Measurements from ENCODE around the gene DCC. TPM values are rescaled to one million over a fixed set of nuclear protein-coding genes. Genes with fewer than 3 reads are reported as not detected.

DCC gene
- total RNA-seq, 1 experiment from 2014 or later: not detected

DNA sequence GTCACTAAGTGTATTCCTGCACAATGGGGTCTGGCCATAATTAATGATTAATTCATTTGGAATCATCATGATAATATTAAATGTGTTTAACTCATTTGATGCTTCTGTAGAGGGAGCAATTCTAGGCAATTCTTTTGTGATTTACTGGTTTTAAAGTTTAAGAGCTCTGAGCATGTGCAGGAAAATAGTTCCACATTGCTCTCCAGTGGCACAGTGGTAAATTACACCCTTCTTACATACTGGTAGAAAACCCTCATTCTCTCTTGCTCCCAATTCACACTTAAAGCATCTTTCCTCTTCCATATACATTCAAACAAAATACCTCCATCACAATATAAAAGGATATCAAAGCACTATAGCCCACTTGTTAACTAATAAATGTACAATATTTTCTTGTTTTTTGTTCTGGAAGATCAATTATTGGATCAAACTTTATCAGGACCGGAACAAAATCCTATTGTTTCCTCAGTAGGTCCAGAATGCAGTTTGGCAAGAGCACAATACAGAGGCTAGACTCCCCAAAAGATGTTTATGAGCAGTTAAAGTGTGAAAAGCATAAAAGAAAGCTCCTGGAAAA, 1040.2 kb downstream of the DCC start:
- H3K27me3 ChIP-seq (replicated peaks): no peaks in the 10 kb centered on the region
- no peak overlapping the region for H3K4me3 ChIP-seq
- no peaks in the 10 kb centered on the region for H3K36me3 ChIP-seq
- no peak for DNase-seq (ENCODE audit: low read depth in 1 of 2, low spot score in 2 of 2)
- no peak overlapping the region for H3K27ac ChIP-seq
- 0 out of 2 replicates have a peak, but pooled peaks cover 2% of the 10 kb centered on the region for H3K9me3 ChIP-seq (replicated peaks)
- H3K4me1 ChIP-seq (replicated peaks): no peaks in the 10 kb centered on the region

GRCh38 chr18:53382870-53383269, 1042.9 kb downstream of the DCC start:
- Histone ChIP-seq H3K4me1 (replicated peaks) (no peaks in the 10 kb centered on the region), H3K36me3 (no peaks in the 10 kb centered on the region), H3K27ac (no peak overlapping the region), H3K27me3 (replicated peaks) (no peaks in the 10 kb centered on the region), H3K9me3 (replicated peaks) (peaks cover 2% of the 10 kb centered on the region; the same call in 1 of the 2 replicates), H3K4me3 (no peak overlapping the region)
- no peak for DNase-seq (ENCODE audit: low read depth in 1 of 2, low spot score in 2 of 2)

DNA sequence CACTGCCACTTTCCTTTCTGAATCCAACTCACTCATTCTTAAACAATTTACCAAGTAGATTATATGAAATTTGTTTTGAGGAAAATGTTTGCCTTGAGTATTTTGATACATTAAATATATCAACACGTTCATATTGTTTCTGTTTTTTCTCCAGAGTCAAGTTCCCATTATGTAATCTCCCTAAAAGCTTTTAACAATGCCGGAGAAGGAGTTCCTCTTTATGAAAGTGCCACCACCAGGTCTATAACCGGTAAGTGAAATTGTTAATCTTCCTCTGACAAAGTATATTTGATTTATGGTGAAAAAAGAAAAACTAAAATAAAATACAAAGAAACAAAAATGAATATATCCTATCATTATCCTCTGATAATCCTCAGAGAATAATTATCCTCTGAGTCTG, 1045.9 kb downstream of the DCC start:
- H3K9me3 ChIP-seq (replicated peaks): peaks cover 2% of the 10 kb centered on the region; the same call in 1 of the 2 replicates
- no peaks in the 10 kb centered on the region for H3K4me1 ChIP-seq (replicated peaks)
- no peaks in the 10 kb centered on the region for H3K36me3 ChIP-seq
- DNase-seq (ENCODE audit: low read depth in 1 of 2, low spot score in 2 of 2): no peak
- no peak overlapping the region for H3K27ac ChIP-seq
- H3K27me3 ChIP-seq (replicated peaks): no peaks in the 10 kb centered on the region
- H3K4me3 ChIP-seq: no peak overlapping the region

GRCh38 chr18:53387581-53387980, 1047.6 kb downstream of the DCC start:
- H3K27me3 ChIP-seq (replicated peaks): no peaks in the 10 kb centered on the region
- no peak overlapping the region for H3K4me3 ChIP-seq
- DNase-seq (ENCODE audit: low read depth in 1 of 2, low spot score in 2 of 2): no peak

DNA sequence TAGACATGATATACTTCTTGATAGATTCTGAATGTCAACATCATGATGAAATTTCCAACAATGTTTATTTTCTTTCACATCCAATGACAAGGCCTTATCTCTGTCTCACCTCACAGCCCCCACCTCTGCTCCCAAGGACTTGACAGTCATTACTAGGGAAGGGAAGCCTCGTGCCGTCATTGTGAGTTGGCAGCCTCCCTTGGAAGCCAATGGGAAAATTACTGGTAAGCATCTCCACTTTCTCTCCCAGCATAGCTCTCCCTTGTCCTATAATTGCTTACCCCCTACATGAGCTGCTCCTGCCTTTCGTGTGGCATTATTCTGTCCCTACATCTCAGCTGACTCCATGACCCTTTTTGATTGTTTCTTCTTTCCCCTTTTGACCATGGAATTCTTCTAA, 1062.7 kb downstream of the DCC start:
- Histone ChIP-seq H3K4me3 (no peak overlapping the region), H3K27me3 (replicated peaks) (no peaks in the 10 kb centered on the region), H3K27ac (no peak overlapping the region), H3K4me1 (replicated peaks) (no peaks in the 10 kb centered on the region), H3K9me3 (replicated peaks) (no peaks in the 10 kb centered on the region), H3K36me3 (no peaks in the 10 kb centered on the region)
- DNase-seq (ENCODE audit: low read depth in 1 of 2, low spot score in 2 of 2): no peak

More at GRCh38 chr18:53387581-53387980, 1047.6 kb downstream of the DCC start:
- Histone ChIP-seq H3K27ac (no peak overlapping the region), H3K36me3 (no peaks in the 10 kb centered on the region), H3K4me1 (replicated peaks) (no peaks in the 10 kb centered on the region), H3K9me3 (replicated peaks) (peaks cover 2% of the 10 kb centered on the region; the same call in 1 of the 2 replicates)

- no peaks in the 10 kb centered on the region for H3K9me3 ChIP-seq (replicated peaks)
- no peak for DNase-seq (ENCODE audit: low read depth in 1 of 2, low spot score in 2 of 2)
- H3K27me3 ChIP-seq (replicated peaks): no peaks in the 10 kb centered on the region
- no peak overlapping the region for H3K27ac ChIP-seq
- H3K36me3 ChIP-seq: no peaks in the 10 kb centered on the region
- no peaks in the 10 kb centered on the region for H3K4me1 ChIP-seq (replicated peaks)
- H3K4me3 ChIP-seq: no peak overlapping the region
These were observed 1068.3 kb downstream of the DCC start for GRCh38 chr18:53408271-53408670.

DNA sequence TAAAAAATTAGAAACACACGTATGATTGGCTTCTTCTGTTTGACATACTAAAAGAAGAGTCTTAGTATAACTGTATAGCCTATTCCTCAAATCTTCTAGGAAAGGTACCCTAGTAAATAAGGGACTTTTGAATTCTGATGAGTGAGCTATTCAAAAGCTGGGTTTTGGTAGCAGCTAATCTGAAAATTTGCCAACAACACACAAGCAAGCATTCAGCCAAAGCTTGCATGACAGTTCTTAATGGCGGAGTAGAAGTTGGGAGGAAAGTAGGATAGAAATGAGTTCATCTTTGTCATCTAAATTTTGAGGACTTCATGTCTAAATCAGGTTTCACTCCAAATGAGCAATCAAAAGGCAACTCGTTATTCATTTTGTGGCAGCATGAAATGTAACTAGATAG, 1071.5 kb downstream of the DCC start:
- no peaks in the 10 kb centered on the region for H3K27me3 ChIP-seq (replicated peaks)
- no peaks in the 10 kb centered on the region for H3K4me1 ChIP-seq (replicated peaks)
- H3K9me3 ChIP-seq (replicated peaks): 0 out of 2 replicates have a peak, but pooled peaks cover 3% of the 10 kb centered on the region
- DNase-seq (ENCODE audit: low read depth in 1 of 2, low spot score in 2 of 2): no peak
- H3K4me3 ChIP-seq: no peak overlapping the region
- no peaks in the 10 kb centered on the region for H3K36me3 ChIP-seq
- no peak overlapping the region for H3K27ac ChIP-seq

- H3K27ac ChIP-seq: no peak overlapping the region
- H3K9me3 ChIP-seq (replicated peaks): peaks cover 6% of the 10 kb centered on the region; the same call in 1 of the 2 replicates
- H3K4me1 ChIP-seq (replicated peaks): no peaks in the 10 kb centered on the region
- no peaks in the 10 kb centered on the region for H3K27me3 ChIP-seq (replicated peaks)
- DNase-seq (ENCODE audit: low read depth in 1 of 2, low spot score in 2 of 2): no peak
- H3K4me3 ChIP-seq: no peak overlapping the region
- H3K36me3 ChIP-seq: no peaks in the 10 kb centered on the region
These were observed 1077.0 kb downstream of the DCC start for GRCh38 chr18:53417003-53417402.

GRCh38 chr18:53421869-53422268, 1081.9 kb downstream of the DCC start:
- Histone ChIP-seq H3K9me3 (replicated peaks) (peaks cover 2% of the 10 kb centered on the region; the same call in 1 of the 2 replicates), H3K4me1 (replicated peaks) (no peaks in the 10 kb centered on the region), H3K27me3 (replicated peaks) (no peaks in the 10 kb centered on the region), H3K36me3 (no peaks in the 10 kb centered on the region), H3K27ac (no peak overlapping the region), H3K4me3 (no peak overlapping the region)
- DNase-seq (ENCODE audit: low read depth in 1 of 2, low spot score in 2 of 2): no peak

DNA sequence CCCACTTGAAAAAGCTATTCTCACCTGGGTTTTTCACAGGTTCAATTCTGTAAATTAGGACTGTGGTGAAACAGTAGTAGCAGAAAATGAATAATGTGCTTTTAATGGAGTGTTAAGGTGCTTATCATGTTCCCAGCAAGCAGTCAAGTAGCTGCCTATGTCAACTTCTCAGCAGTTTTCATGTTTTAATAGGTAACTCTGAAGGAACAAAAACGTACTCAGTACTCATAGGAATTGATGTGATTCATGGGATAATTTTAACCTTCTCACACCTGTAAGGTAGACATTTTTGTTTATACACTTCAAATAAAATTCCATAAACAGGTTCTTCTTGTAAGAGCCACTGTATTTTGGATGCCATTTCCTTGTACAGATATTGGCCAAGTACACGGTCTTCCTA, 1082.9 kb downstream of the DCC start:
- Histone ChIP-seq H3K4me3 (no peak overlapping the region), H3K27me3 (replicated peaks) (no peaks in the 10 kb centered on the region), H3K36me3 (no peaks in the 10 kb centered on the region), H3K9me3 (replicated peaks) (no peaks in the 10 kb centered on the region; the same call in 1 of the 2 replicates), H3K4me1 (replicated peaks) (no peaks in the 10 kb centered on the region), H3K27ac (no peak overlapping the region)
- DNase-seq (ENCODE audit: low read depth in 1 of 2, low spot score in 2 of 2): no peak

DNA sequence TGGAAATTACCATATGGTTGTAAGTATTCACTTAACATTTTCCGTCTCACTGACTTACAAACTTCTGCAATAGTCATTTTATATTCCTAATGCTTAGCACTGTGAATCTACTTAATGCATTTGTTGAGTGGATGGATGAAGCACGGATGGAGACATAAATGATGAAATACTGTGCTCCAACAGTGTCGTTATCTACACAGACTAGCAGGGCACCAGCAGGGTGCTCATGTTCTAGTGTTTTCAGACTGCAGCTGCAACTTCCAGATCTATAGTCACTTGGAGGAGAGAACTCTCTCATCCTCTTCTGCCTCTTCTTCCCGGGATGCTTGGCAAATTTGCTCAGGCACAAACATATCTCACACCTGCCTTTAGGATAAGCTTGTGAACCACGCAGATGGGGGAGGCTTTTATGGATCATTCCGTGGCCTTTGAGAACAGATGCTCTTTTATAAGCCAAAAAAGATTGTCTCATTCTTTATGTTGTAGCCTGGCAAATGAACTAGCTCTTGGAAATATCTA, 1086.7 kb downstream of the DCC start:
- Histone ChIP-seq H3K36me3 (no peaks in the 10 kb centered on the region), H3K4me3 (no peak overlapping the region), H3K27me3 (replicated peaks) (no peaks in the 10 kb centered on the region), H3K9me3 (replicated peaks) (no peaks in the 10 kb centered on the region; the same call in 1 of the 2 replicates), H3K4me1 (replicated peaks) (no peaks in the 10 kb centered on the region), H3K27ac (no peak overlapping the region)
- DNase-seq (ENCODE audit: low read depth in 1 of 2, low spot score in 2 of 2): no peak

DNA sequence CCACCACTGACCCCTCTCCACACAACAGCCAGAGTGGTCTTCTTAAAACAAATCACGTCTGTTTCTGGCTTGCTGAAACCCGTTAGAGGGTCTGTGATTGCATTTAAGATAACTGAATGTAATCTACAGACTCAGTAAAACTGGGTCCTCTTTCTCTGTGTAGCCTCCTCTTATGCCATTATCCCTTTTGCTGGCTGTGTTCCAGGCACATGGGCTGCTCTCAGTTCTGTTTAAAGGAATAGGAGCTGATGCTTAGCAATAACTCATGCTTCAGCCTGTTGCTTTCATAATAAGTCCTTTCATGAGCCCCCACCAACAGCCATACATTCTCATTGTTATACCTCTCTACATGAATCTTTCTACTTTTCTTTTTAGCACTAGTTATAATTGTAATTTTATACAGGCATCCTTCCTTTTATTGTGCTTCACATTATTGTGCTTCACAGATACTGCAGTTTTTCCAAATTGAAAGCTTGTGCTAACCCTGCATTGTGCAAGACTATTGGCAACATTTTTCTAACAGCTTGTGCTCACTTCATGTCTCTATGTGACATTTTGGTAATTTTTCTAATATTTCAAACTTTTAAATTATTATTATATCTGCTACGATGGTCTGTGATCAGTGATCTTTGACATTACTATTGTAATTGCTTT, 1101.9 kb downstream of the DCC start:
- no peaks in the 10 kb centered on the region for H3K36me3 ChIP-seq
- no peak overlapping the region for H3K4me3 ChIP-seq
- H3K27me3 ChIP-seq (replicated peaks): no peaks in the 10 kb centered on the region
- no peak for DNase-seq (ENCODE audit: low read depth in 1 of 2, low spot score in 2 of 2)
- H3K4me1 ChIP-seq (replicated peaks): no peaks in the 10 kb centered on the region
- H3K27ac ChIP-seq: no peak overlapping the region
- no peaks in the 10 kb centered on the region for H3K9me3 ChIP-seq (replicated peaks)

- no peak for DNase-seq (ENCODE audit: low read depth in 1 of 2, low spot score in 2 of 2)
- no peaks in the 10 kb centered on the region for H3K9me3 ChIP-seq (replicated peaks)
These were observed 1102.4 kb downstream of the DCC start for GRCh38 chr18:53442415-53442783.

GRCh38 chr18:53443336-53443735, 1103.3 kb downstream of the DCC start:
- H3K4me1 ChIP-seq (replicated peaks): no peaks in the 10 kb centered on the region
- H3K4me3 ChIP-seq: no peak overlapping the region
- H3K36me3 ChIP-seq: no peaks in the 10 kb centered on the region
- no peaks in the 10 kb centered on the region for H3K9me3 ChIP-seq (replicated peaks)
- H3K27ac ChIP-seq: no peak overlapping the region
- DNase-seq (ENCODE audit: low read depth in 1 of 2, low spot score in 2 of 2): no peak
- H3K27me3 ChIP-seq (replicated peaks): no peaks in the 10 kb centered on the region

More at GRCh38 chr18:53442415-53442783, 1102.4 kb downstream of the DCC start:
- H3K36me3 ChIP-seq: no peaks in the 10 kb centered on the region
- H3K4me1 ChIP-seq (replicated peaks): no peaks in the 10 kb centered on the region
- H3K27me3 ChIP-seq (replicated peaks): no peaks in the 10 kb centered on the region
- no peak overlapping the region for H3K4me3 ChIP-seq
- no peak overlapping the region for H3K27ac ChIP-seq
